Heart left ventricle (tissue), 13 donors: ENCODE data around the gene ENOPH1.

ENCODE experiments used
- POLR2A ChIP-seq, 2 donors: fragments of 450-650 bp; IDR thresholded peaks; one replicate each; pipeline ENCODE4 v1.6.1; 2017; ENCODE audit warnings: antibody characterized with exemption in 2 of 2, mild to moderate bottlenecking in 2 of 2, moderate library complexity in 2 of 2
- TF ChIP-seq, protein P1 (sequence below), 12 donors: fragments of 200-600 bp; sonication (generic) in 4 of 12; IDR thresholded peaks; one replicate each; pipeline versions ENCODE4 v1.5.0 to v1.8.0; 2018 to 2022; ENCODE audit warnings: antibody characterized with exemption in 12 of 12, mild to moderate bottlenecking in 5 of 12
- donor health status: ischemic (EF 13 %, LVEDD 7.1; RV severe dilation, severe dysfunction).
- donor health status: DM: no; HTN: yes; CAD: no.
- donor health status: DM: no; HTN: no; CAD: no.
- donor health status: ischemic (EF 25% LVEDD 6.9; RV normal size, moderate dysfunction).
- donor health status: ischemic (EF 25% LVEDD 5.7; RV mildly dilated, moderate dysfunction).
- donor health status: ischemic (EF 35%, LVEDD 5.7; RV mildly dilated, moderate dysfunction).
- donor health status: nonischemic (EF 11% LVEDD 7.7; RV severe dilation, severe dysfunction).
- donor health status: DM: yes; HTN: yes; CAD: no.
- donor health status: PGD.
- donor health status: ischemic (EF 29% LVEDD 5.4; RV normal size, mild dysfunction).
- donor health status: nonischemic (EF 23%, LVEDD 6.1; RV moderate dilation, normal function).

DNA sequence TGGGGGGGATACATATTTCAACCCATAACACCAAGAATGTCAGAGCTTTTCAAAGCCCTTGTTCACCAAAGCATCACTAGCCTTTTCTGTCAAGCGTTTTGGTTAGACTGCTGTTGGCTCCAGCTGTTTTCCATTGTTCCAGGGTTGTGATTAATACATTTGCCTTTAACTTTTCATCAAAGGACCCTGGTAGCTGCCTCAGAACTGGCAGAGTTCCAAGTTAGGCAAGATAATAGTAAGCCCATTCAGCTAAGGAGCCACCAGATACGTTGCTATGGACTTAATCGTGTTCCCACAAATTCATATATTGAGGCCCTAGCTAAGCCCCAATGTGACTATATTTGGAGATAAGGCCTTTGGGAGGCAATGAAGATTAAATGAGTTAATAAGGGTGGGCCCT, 37.1 kb downstream of the ENOPH1 start:
- TF ChIP-seq, protein P1, sequence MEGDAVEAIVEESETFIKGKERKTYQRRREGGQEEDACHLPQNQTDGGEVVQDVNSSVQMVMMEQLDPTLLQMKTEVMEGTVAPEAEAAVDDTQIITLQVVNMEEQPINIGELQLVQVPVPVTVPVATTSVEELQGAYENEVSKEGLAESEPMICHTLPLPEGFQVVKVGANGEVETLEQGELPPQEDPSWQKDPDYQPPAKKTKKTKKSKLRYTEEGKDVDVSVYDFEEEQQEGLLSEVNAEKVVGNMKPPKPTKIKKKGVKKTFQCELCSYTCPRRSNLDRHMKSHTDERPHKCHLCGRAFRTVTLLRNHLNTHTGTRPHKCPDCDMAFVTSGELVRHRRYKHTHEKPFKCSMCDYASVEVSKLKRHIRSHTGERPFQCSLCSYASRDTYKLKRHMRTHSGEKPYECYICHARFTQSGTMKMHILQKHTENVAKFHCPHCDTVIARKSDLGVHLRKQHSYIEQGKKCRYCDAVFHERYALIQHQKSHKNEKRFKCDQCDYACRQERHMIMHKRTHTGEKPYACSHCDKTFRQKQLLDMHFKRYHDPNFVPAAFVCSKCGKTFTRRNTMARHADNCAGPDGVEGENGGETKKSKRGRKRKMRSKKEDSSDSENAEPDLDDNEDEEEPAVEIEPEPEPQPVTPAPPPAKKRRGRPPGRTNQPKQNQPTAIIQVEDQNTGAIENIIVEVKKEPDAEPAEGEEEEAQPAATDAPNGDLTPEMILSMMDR (IDR thresholded peaks at IDR 0.05), result no peak
- TF ChIP-seq POLR2A (IDR thresholded peaks at IDR 0.05), result no peak
